Measurements from ENCODE around the gene TRIM2.

The TRIM2 gene

DNA sequence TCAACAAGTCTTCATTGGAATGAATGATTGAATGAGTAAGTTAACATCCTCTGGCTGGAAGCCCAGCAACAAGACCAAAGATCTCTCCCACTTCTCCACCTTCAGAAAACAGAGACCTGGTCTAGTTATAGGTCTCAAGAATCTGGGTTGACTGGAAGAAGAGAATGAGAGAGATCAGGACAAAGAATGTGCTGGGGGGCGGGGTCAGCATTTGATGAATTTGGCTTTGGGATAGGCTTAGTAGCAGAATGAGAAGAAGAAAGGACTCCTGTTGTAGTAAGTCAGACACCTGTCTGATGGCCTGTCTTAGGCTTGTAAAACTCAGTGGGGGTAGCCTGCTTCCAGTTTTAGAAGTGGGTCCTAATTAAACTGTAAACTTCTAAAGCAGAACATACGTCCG, 51.0 kb downstream of the TRIM2 start:
- no peak for DNase-seq

DNA sequence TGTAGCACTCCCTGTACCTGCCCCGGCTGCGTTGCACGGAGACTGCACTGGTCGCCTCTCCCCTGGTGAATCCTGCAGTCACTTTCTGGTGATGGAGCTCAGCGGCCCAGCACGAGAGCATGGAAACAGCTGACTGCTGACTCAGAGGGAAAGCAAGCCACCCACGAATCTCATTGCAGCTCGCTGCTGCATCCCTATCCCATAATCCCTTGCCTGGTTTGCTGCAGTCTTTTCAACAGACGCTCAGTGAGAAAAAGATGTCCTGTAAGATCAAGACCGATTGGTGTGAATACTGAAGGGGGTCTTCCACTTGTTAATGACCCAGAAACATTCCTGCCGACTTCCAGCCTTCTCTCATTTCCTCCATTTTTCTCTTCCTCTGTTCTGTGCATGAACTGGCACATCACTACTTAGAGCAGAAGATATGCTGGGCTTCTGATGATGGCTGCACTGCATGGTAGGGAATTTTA, 52.9 kb downstream of the TRIM2 start:
- peak; percentile 38 for DNase-seq

DNA sequence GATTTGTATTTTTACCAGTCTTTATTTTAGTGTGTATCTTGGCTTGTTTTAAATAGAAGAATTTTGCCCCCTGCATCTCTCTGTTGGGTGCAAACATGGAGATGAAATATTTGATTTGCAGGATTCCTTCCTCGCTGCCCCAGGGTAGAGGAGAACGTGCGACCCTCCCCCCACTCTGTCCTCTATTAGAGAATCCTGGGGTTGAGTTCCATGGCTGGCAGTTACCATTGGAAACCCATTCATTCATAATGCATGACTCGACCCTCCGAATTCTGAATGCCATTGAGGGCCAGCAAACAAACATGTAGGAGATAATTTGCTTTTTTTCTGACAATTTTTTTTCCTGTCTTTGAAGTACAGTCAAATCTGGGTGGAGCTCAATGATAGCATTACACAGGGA, 53.7 kb downstream of the TRIM2 start:
- no peak for DNase-seq

DNA sequence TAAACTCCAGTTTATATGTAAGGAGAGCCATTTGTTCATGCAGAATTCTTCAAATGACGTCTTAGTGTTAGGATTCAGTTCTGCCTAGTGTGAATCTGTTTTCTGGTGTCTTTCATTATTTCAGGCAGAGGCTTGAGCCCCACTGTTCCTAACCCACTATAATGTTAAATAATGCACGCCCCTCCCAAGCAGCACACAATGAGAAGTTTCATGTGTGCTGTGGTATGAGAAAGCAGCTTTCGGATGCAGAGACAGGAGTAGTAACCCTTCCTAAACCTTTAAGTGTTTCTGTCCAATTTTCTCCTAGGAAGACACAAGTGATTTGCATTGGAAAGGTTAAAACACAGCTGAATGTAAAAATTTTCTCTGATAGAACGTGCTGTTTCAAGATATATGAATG, 54.5 kb downstream of the TRIM2 start:
- DNase-seq = no peak

DNA sequence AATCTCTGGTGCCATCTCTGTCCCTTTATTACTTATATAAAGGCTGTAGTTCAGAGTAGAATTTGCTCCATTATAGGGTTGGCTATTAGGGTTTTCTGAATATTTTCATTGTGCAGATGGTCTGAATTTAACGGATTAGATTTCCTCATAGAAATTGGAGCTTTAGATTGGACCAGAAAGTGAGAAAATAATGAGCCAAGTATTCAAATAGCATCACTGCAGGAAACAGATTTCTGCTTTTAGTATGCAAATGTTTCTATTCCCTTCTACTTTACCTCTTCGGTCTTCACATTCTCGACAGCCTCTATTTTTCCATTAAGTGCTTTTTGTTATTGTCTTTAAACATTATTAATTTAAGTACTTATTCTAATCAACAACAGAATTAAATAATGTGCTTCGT, 55.4 kb downstream of the TRIM2 start:
- no peak for DNase-seq

DNA sequence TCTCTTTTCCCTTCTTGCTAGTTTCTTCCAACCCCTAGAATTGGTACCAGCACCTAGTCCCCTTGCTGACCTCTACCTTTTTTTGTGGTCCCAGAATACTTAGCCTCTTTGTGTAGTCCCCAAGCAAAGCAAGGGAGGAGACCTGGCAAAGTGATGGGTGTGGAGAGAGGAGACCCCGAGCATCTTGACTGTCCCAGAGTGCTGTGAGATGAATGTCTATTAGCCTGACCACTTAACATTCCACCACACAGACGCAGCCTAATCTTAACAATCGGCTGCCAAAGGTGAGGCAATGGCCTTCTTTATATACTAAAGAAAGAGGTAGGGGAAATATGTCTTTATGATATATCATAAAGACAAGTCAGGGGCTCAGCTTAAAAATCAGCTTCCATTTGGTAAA, 55.9 kb downstream of the TRIM2 start:
- no peak for DNase-seq

DNA sequence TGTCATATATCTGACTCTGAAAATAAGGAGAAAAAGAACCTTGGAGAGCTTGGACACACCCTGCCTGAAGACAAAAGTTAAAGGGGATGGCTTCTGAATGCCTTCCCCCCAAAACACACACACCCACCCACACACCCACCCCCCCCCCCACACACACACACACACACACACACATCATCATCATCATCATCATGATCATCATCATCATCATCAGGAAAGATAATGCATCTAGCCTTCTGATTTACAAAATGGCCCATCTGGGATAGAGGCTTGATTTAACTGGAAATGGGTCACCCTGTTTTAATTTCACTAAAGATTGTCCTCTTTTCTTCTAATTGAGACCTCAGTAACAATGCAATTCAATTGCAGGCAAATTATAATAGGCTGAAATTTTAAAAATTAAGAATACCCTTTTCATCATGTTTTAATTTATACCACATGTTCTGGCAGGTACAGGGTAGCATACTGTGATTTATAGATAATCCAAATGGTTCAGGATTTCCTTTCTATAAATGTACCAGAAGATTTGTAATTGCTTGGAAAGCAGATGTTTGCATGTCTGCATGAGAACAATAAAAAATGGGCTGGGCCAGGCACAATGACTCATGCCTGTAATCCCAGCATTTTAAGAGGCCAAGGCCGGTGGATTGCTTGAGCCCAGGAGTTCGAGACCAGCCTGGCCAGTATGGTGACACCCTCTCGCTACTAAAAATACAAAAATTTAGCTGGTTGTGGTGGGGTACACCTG, 56.5 kb downstream of the TRIM2 start:
- DNase-seq = no peak

DNA sequence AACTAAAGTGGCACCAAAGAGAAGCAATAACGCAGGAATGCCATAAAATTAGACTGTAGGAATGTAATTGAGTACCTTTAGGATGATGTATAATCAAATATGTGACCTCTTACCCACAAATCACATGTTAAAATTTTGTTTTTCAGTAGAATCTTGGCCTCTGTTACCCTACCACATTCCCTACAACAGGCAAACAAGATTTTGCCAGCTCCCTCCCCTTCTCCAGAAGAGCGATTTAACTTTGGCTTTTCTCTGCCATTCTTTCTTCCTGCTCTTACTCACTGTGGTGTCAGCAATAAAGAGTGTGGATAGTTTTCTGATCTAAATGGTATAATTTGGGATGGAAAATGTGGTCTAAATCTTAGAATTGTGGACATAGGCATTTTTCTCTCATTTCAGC, 57.2 kb downstream of the TRIM2 start:
- no peak for DNase-seq

DNA sequence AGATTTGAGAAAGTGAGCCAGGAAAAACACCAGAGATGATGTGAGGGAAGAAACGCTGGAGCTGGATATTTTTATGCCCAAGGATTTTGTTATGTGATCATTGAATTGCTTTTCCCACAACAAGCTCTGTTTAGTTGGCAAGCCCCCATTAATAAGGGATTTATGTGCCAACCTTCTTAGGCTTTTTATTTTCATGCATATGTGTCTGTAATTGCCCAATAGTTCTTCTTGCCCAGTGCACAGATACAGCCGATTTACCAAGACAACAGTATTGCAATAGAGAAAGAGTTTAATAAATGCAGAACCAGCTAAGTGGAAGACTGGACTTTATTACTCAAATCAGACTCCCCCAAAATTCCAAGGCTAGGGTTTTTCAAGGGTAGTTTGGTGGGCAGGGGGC, 57.7 kb downstream of the TRIM2 start:
- DNase-seq = no peak

DNA sequence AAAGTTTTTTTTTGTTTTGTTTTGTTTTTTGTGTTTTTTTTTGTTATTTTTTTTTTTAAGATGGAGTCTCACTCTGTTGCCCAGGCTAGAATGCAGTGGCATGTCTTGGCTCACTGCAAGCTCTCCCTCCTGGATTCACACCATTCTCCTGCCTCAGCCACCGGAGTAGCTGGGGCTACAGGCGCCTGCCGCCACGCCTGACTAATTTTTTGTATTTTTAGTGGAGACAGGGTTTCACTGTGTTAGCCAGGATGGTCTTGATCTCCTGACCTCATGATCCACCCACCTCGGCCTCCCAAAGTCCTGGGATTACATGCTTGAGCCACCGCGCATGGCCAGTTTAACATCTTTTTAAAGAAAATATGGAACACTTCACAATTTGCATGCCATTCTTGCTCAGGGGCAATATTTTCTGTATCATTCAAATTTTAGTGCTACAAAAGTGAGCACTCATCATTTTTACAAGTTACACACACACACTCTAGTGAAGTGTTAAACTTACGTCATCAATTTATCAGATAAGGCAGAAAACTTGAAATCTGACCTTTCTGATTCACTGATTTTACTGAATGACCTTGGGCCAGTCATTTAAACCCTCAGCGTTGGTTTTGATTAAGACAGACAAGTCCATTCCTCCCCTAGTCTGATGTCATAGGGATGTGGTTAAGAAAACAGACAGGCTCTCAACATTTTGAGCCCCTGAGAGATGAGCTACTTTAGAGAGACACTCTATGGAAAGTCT, 61.2 kb downstream of the TRIM2 start:
- DNase-seq = no peak

DNA sequence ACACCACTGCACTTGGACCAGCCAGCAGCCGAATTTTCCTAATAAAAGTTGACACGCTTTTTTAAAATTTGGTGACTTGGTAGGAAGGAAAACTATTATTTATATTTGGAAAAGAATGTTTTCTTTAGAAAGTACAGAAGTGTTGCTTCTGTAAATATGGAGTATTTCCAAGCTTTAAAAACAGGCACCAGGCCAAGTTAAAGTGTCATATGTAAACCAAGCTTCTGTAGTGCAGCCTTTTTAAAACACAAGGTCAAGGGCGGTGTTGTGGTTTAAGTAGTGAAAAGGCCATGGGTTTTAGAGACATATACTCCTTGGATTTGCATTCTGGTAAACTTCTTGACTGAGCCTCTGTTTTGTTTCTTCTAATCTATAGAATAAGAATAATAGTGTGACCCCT, 62.7 kb downstream of the TRIM2 start:
- no peak for DNase-seq

DNA sequence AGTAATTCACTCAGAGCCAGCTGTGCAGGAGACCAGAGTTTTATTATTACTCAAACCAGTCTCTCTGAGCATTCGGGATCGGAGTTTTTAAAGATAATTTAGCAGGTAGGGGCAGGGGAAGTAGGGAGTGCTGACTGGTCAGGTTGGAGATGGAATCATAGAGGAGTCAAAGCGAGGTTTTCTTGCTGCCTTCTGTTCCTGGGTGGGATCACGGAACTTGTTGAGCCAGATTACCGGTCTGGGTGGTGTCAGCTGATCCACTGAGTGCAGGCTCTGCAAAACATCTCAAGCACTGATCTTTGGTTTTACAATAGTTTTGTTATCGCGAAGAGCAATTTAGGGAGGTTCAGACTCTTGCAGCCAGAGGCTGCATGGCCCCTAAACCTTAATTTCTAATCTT, 63.6 kb downstream of the TRIM2 start:
- no peak for DNase-seq

DNA sequence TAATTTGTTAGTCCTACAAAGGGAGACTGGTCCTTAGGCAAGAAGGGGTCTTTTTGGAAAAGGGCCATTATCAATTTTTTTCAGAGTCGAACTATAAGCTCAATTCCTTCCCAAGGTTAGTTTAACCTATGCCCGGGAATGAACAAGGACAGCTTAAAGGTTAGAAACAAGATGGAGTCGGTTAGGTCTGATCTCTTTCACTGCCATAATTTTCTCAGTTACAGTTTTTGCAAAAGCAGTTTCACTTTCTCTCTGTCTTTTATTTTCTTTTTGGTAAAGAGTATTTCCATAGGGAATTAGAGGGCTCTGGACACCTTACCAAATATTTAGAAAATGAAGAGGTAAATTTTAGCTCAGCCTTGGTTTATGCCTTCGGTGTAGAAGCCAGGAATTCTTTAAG, 64.1 kb downstream of the TRIM2 start:
- DNase-seq = no peak

DNA sequence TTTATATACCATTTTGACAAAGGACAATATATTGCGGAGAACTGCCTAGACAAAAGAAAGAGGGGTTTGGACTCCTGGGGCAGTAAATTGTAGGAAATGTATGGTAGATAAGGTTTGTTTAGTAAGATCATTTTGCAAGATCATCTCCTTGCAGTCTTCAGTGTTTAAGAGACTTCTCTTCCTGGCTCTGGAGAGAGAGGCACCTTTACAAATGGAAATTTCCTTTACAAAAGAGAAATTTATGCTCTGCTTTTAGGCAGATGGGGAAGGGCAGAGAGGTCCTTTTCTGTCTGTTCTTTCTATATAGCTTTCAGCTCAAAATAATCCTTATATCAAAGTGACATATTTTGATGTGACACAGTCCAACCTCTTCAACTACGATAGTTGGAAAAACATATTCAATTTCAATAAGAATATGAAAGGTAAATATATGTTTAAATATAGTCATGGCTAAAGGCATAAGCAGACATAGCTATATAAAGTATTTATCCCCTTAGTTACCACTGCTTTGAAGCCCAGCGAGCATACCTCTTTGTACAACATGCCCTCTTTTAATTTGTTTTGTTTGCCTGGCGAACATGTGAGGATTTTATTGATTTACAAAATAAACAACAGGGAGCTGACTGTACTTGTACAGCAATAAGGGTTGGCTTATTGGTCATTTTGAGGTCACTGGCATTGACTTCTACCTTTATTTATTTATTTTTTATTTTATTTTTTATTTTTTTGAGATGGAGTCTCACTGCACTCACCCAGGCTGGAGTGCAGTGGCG, 65.2 kb downstream of the TRIM2 start:
- no peak for DNase-seq

DNA sequence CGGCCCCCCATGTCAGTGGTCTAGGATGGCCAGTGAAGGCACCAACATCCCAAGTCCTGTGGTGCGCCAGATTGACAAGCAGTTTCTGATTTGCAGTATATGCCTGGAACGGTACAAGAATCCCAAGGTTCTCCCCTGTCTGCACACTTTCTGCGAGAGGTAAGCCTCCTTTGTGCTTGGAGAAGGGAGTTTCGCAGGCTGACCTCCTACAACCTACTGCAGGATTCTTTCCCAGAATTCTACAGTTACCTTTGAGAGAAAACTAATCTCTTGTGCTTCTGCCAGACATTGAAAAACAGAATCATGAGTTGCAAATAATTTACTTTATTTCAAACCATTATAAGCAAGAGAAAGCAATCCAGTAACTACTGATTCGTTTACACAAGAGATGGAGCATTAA, 66.1 kb downstream of the TRIM2 start:
- no peak for DNase-seq

DNA sequence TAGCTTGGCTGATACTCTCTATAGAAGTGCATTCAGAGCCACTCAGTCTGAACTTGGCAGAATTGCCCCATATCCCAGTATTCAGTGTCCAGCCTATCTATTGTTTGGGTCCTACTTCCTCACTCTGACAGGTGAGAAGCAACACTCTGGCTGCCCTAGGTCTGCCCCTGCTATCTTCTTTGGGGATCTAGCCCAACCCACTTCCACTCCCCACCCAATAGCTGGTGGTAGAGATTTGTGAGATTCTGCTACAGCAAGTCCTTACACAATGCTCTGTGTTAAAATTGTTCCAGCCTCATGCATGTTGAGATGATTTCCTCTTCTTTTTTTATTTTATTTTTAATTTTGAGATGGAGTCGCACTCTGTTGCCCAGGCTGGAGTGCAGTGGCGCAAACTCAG, 67.6 kb downstream of the TRIM2 start:
- DNase-seq = no peak

DNA sequence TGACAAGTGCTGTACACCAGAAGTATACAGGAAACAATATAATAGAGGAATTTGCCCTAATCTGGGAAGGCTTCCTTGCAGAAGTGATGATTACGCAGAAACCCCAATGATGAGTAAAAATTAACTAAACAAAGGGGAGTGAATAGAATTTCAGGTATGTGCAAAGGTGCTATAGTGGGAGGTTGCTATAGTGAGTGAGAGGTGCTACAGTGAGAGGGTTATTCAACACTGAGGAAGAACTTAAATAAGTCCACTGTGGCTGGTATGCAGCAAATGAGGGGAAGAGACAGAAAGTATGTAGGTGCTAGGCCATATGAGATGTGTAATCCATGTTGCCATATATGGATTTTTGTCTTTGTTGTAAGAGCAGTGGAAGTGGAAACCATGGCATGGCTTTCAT, 69.5 kb downstream of the TRIM2 start:
- no peak for DNase-seq

DNA sequence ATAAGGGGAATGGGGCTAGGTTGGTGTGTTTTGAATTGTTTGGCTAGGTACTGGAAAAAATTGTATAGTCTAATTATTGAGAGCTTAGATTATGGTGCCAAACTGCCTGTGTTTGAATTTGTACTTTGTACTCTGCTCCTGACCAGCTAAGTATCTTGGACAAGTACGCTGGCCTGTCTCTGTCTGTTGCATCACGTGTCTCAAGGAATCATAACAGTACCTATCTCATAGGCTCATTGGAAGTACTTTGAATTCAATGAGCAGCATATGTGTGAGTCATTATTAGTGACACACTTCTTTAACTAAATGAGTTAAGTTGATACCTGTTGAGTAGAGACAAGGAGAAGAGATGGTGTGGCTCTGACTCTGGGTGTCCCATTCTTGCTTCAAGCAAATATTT, 70.7 kb downstream of the TRIM2 start:
- DNase-seq = no peak

DNA sequence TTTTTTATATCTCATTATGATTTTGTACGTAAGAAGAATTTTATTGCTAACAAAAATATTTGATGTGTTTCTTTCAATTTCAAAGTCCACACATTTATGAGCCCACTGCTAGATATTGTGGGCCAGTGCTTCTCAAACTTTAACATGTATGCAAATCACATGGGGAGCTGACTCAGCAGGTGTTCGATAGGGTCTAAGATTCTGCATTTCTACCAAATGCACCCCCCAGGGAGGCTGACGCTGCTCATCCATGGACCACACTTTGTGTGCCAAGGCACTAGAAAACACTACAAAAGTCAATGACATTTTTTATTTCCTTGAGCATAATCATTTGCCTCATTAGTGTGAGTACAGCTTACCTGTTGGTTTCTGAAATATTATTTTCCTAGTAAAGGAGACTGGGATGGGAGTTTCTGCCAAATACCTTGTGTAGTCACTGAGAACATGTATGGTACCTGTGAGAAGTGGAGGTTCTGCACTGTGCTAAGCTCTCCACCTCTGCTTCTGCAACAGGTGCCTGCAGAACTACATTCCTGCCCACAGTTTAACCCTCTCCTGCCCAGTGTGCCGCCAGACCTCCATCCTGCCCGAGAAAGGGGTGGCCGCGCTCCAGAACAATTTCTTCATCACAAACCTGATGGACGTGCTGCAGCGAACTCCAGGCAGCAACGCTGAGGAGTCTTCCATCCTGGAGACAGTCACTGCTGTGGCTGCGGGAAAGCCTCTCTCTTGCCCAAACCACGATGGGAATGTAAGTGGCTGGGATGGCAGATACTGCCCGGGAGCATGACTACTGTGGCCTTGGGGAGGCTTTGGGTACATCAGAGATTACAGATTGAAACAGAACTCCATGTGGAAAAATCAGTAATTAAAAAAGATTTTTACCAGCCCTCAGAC, 71.4 kb downstream of the TRIM2 start:
- no peak for DNase-seq

DNA sequence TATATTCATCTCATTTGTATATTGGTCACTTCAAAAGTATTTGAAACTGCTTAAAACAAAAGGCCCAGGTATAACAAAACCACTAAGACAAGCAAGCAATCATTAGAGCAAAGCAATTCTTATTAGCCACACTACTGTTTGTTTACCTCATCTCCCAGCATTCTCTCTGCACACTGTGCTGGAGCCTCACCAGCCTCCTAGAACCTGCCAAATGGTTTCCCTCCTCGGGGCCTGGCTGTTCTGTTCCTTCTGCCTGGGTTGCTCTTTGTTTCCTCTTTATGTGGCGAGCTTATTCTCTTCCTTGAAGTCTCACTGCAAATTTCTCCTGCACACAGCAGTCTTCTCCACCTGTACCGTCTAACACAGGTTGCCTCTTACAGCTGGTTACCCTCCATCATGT, 72.7 kb downstream of the TRIM2 start:
- no peak for DNase-seq

DNA sequence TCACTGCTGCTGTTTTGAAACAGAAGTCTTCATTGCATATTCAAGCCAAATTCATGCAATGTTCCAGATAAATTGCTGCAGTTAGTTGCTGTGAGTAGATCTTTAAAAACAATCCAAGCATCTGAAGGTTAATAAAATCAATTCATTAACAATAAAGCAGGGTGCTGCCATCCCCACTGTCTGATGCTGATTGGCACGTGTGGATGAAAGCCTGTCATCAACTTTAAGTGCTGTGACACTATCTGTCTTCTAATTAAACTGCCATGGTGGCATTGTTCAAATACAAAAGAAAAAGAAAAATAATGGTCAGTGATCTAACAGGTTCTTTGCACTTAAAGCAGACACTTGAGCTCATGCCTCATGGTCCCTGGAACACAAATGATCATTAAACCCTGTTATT, 77.2 kb downstream of the TRIM2 start:
- no peak for DNase-seq

DNA sequence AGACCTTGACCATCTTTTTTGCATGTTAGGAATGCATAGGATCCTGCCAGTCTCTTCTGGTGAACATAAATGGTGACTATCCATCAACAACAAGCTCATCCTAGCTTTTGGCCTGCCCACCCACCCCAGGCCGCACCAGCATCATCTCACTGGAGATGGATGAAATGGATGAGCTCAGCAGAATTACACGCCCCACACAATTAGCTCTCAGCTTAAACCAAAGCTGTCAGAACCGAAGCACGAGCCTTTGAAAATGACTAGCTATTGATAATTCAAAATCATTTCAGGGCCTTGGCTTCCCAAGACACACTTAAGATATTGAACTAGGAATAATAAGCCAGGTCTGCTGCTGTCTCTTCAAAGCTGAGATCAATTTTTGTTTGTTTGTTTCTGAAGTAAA, 77.8 kb downstream of the TRIM2 start:
- DNase-seq = no peak

DNA sequence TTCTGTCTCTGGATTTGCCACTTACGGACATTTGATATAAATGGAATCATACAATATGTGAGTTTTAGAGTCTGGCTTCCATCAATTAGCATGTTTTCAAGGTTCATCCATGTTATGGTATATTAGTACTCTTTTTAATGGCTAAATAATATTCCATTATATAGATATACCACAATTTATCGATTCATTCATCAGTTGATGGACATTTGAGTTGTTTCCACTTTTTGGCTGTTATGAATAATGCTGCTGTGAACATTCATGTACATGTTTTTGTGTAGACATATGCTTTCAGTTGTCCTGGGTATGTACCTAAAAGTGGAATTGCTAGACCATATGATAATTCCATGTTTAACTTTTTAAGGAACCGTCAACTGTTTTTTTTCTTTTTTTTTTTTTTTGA, 79.0 kb downstream of the TRIM2 start:
- no peak for DNase-seq

Measured in CD4-positive, alpha-beta T cell treated with Interleukin-6 for 4 hours (primary cell).